Brain microvascular endothelial cell (primary cell): ENCODE results near the gene TRUB2.

Experiments
- DNase-seq: peaks from one replicate; pipeline ENCODE4 v3.0.0-alpha.2; 2020
- H3K27ac ChIP-seq: fragments of 250-450 bp; sonication (Bioruptor Pico); 2 replicates; pipeline ENCODE4 v1.5.1; 2020; ENCODE audit warnings: mild to moderate bottlenecking, moderate library complexity
- H3K27me3 ChIP-seq: fragments of 250-450 bp; sonication (Bioruptor Pico); replicated peaks from 2 replicates; pipeline ENCODE4 v1.5.1; 2020; ENCODE audit warnings: mild to moderate bottlenecking
- H3K36me3 ChIP-seq: fragments of 250-450 bp; sonication (Bioruptor Pico); replicated peaks from 2 replicates; pipeline ENCODE4 v1.5.1; 2020; ENCODE audit warnings: mild to moderate bottlenecking
- H3K4me3 ChIP-seq: 2 replicates; pipeline ENCODE4 v1.5.1; 2011; ENCODE audit warnings: low read depth, mild to moderate bottlenecking, control low read depth, low read length, moderate library complexity
- CTCF ChIP-seq: IDR thresholded peaks from 2 replicates; pipeline ENCODE4 v1.5.1; 2011; ENCODE audit warnings: low read depth, mild to moderate bottlenecking, moderate library complexity, low read length, control low read depth, inconsistent platforms; ENCODE audit errors: missing control alignments
- in situ Hi-C: cut with HindIII; loops from 2 replicates; pipeline ENCODE4 v1.10.0; 2017; ENCODE audit warnings: low sequenced_read_pairs, low pct_ligation_motif_present

TRUB2 gene

GRCh38 chr9:128323791-128324190 lies 1.5 kb upstream of the TRUB2 start:
- no peaks in the 10 kb centered on the region for H3K27me3 ChIP-seq
- peak overlapping the region; percentile 93 for H3K4me3 ChIP-seq
- no peak overlapping the region for H3K27ac ChIP-seq
- in situ Hi-C loops: no loop called here
- peaks cover 31% of the 10 kb centered on the region for H3K36me3 ChIP-seq
- no peak for DNase-seq
- no peak for TF ChIP-seq CTCF

- DNase-seq: peak; percentile 31
- in situ Hi-C loops: no loop called here
- Histone ChIP-seq H3K4me3 (peak overlapping the region; percentile 93), H3K27ac (peak overlapping the region; percentile 88), H3K36me3 (peaks cover 35% of the 10 kb centered on the region), H3K27me3 (no peaks in the 10 kb centered on the region)
- no peak for TF ChIP-seq CTCF
Measured at GRCh38 chr9:128323212-128323730, 1.0 kb upstream of the TRUB2 start.

GRCh38 chr9:128321879-128322403 lies 306 bp downstream of the TRUB2 start:
- Histone ChIP-seq H3K4me3 (peak overlapping the region; percentile 93), H3K27ac (peak overlapping the region; percentile 88), H3K27me3 (no peaks in the 10 kb centered on the region), H3K36me3 (peaks cover 35% of the 10 kb centered on the region)
- TF ChIP-seq CTCF: no peak
- no peak for DNase-seq
- in situ Hi-C loops: no loop called here

GRCh38 chr9:128321343-128321742 lies 904 bp downstream of the TRUB2 start:
- H3K27ac ChIP-seq: no peak overlapping the region
- H3K36me3 ChIP-seq: peaks cover 36% of the 10 kb centered on the region
- H3K27me3 ChIP-seq: no peaks in the 10 kb centered on the region
- no peak for DNase-seq
- in situ Hi-C loops: no loop called here
- H3K4me3 ChIP-seq: peak overlapping the region; percentile 93
- no peak for TF ChIP-seq CTCF

- in situ Hi-C loops: no loop called here
- no peak overlapping the region for H3K27ac ChIP-seq
- H3K36me3 ChIP-seq: peaks cover 47% of the 10 kb centered on the region
- no peaks in the 10 kb centered on the region for H3K27me3 ChIP-seq
- no peak overlapping the region for H3K4me3 ChIP-seq
- TF ChIP-seq CTCF: no peak
- no peak for DNase-seq
Measured at GRCh38 chr9:128317629-128318028, 4.6 kb downstream of the TRUB2 start.

- no peak for DNase-seq
- no peak for TF ChIP-seq CTCF
- peaks cover 51% of the 10 kb centered on the region for H3K36me3 ChIP-seq
- H3K27me3 ChIP-seq: no peaks in the 10 kb centered on the region
- H3K27ac ChIP-seq: no peak overlapping the region
- in situ Hi-C loops: no loop called here
- H3K4me3 ChIP-seq: no peak overlapping the region
Measured at GRCh38 chr9:128316421-128316820, 5.8 kb downstream of the TRUB2 start.
